ENCODE results near the gene HSD3B7.

- TF ChIP-seq CTCF (IDR thresholded peaks at IDR 0.05 in 8 of 11, conservative IDR thresholded peaks at IDR 0.05 in 3 of 11) (no peak), POLR2AphosphoS5 (IDR thresholded peaks at IDR 0.05) (no peak), POLR2A (IDR thresholded peaks at IDR 0.05) (no peak)
Observed at GRCh38 chr16:30995927-30996323, 10.9 kb downstream of the HSD3B7 start.

Data from spleen (tissue), 7 donors.